ENCODE results near the gene ATF6. TPM values are rescaled to one million over a fixed set of nuclear protein-coding genes. Genes with fewer than 3 reads are reported as not detected.
"Not testable (repeated sequence)": the region's sequence is repeated elsewhere in the genome, so short reads cannot be mapped to it uniquely, and the experiment has no call there.

Gene ATF6
- total RNA-seq, 3 donors from 2014 or later, result 21.7 to 24.9 (median 24.5) TPM

- no peaks in the 10 kb centered on the region for H3K9me3 ChIP-seq
- TF ChIP-seq CTCF (IDR thresholded peaks at IDR 0.05), result no peak
- DNase-seq (no peak), ATAC-seq (no peak)
- H3K4me1 ChIP-seq (ENCODE audit: low read depth), result no peaks in the 10 kb centered on the region
- H3K36me3 ChIP-seq (ENCODE audit: low read depth), result no peaks in the 10 kb centered on the region
- H3K4me3 ChIP-seq, result no peak overlapping the region
- intact Hi-C loops (cut with DNase I, micrococcal nuclease), result no loop called here
These were observed 37.1 kb downstream of the ATF6 start for GRCh38 chr1:161803181-161803580.

- Histone ChIP-seq H3K9me3 (no peaks in the 10 kb centered on the region), H3K4me1 (ENCODE audit: low read depth) (no peaks in the 10 kb centered on the region), H3K36me3 (ENCODE audit: low read depth) (no peaks in the 10 kb centered on the region), H3K4me3 (no peak overlapping the region)
- intact Hi-C loops (cut with DNase I, micrococcal nuclease), result no loop called here
- no peak for ATAC-seq
- DNase-seq, result no peak
- no peak for TF ChIP-seq CTCF (IDR thresholded peaks at IDR 0.05)
These were observed 39.5 kb downstream of the ATF6 start for GRCh38 chr1:161805399-161806197.

GRCh38 chr1:161809202-161809601 is 43.1 kb downstream of the ATF6 start:
- DNase-seq; H3K9me3 ChIP-seq; H3K4me1 ChIP-seq (ENCODE audit: low read depth); intact Hi-C loops (cut with DNase I, micrococcal nuclease); H3K4me3 ChIP-seq; ATAC-seq; H3K36me3 ChIP-seq (ENCODE audit: low read depth): not testable (repeated sequence)

- H3K4me1 ChIP-seq (ENCODE audit: low read depth), result not testable (repeated sequence)
These were observed 43.5 kb downstream of the ATF6 start for GRCh38 chr1:161809656-161810055.

GRCh38 chr1:161810780-161811179 is 44.7 kb downstream of the ATF6 start:
- no peak for ATAC-seq
- no peak for DNase-seq
- no peaks in the 10 kb centered on the region for H3K36me3 ChIP-seq (ENCODE audit: low read depth)
- no peak for TF ChIP-seq CTCF (IDR thresholded peaks at IDR 0.05)
- H3K9me3 ChIP-seq, result no peaks in the 10 kb centered on the region
- H3K4me1 ChIP-seq (ENCODE audit: low read depth), result no peaks in the 10 kb centered on the region
- H3K4me3 ChIP-seq, result no peak overlapping the region
- intact Hi-C loops (cut with DNase I, micrococcal nuclease), result no loop called here

More at GRCh38 chr1:161809656-161810055, 43.5 kb downstream of the ATF6 start:
- ATAC-seq; H3K4me3 ChIP-seq; H3K9me3 ChIP-seq; intact Hi-C loops (cut with DNase I, micrococcal nuclease); H3K36me3 ChIP-seq (ENCODE audit: low read depth); DNase-seq: not testable (repeated sequence)

GRCh38 chr1:161816201-161816600 is 50.1 kb downstream of the ATF6 start:
- H3K4me3 ChIP-seq, result no peak overlapping the region
- H3K36me3 ChIP-seq (ENCODE audit: low read depth), result no peaks in the 10 kb centered on the region
- DNase-seq (no peak), ATAC-seq (no peak)
- TF ChIP-seq CTCF (IDR thresholded peaks at IDR 0.05), result no peak
- intact Hi-C loops (cut with DNase I, micrococcal nuclease), result no loop called here
- H3K4me1 ChIP-seq (ENCODE audit: low read depth), result no peaks in the 10 kb centered on the region
- no peaks in the 10 kb centered on the region for H3K9me3 ChIP-seq

All from mucosa of descending colon (tissue), 3 donors.